MCF 10A (cell line): ENCODE results near the gene FTL. TPM values are rescaled to one million over a fixed set of nuclear protein-coding genes. Genes with fewer than 3 reads are reported as not detected.

Experiments
- BruUV-seq: library from RNA; stranded (reverse); fragments of 400-500 nt; replicated peaks from 2 replicates; lab custom pipeline; 2021; lab: Mats Ljungman, UMichigan
- CTCF ChIA-PET: fragments of 300-600 bp; sonication (Branson Sonifier 250); formaldehyde crosslinking; extraction: SDS; loops from one replicate; lab custom pipeline; 2021; ENCODE audit warnings: antibody characterized with exemption, inconsistent platforms; lab: Yijun Ruan, JAX
- POLR2A ChIA-PET: fragments of 300-600, 350-650 bp; sonication (Branson Sonifier 250); formaldehyde crosslinking; extraction: SDS; loops from one replicate; lab custom pipeline; 2020; ENCODE audit warnings: antibody characterized with exemption, inconsistent platforms; lab: Yijun Ruan, JAX
- DNase-seq: peaks from one replicate; pipeline ENCODE4 v3.0.0-alpha.2; 2018; ENCODE audit not compliant: unreplicated experiment
- H3K27ac Mint-ChIP-seq: one replicate; pipeline ENCODE4 v1.8.0; 2022; ENCODE audit warnings: mild to moderate bottlenecking, low read depth, mixed read lengths; ENCODE audit not compliant: unreplicated experiment
- H3K27me3 Mint-ChIP-seq: one replicate; pipeline ENCODE4 v1.8.0; 2022; ENCODE audit warnings: mixed read lengths; ENCODE audit not compliant: insufficient read depth, unreplicated experiment
- H3K36me3 Mint-ChIP-seq: one replicate; pipeline ENCODE4 v1.8.0; 2022; ENCODE audit warnings: mild to moderate bottlenecking, moderate library complexity, mixed read lengths; ENCODE audit not compliant: insufficient read depth, unreplicated experiment
- H3K4me1 Mint-ChIP-seq: one replicate; pipeline ENCODE4 v1.8.0; 2022; ENCODE audit warnings: mixed read lengths; ENCODE audit not compliant: insufficient read depth, unreplicated experiment
- H3K4me3 Mint-ChIP-seq: one replicate; pipeline ENCODE4 v1.8.0; 2022; ENCODE audit warnings: mild to moderate bottlenecking, moderate library complexity, mixed read lengths; ENCODE audit not compliant: unreplicated experiment
- H3K9me3 Mint-ChIP-seq: one replicate; pipeline ENCODE4 v1.8.0; 2022; ENCODE audit warnings: mixed read lengths; ENCODE audit not compliant: unreplicated experiment
- intact Hi-C: fragments of 100-400 bp; cut with micrococcal nuclease; formaldehyde crosslinking; loops from 2 replicates; pipeline ENCODE4 v1.14.1; 2022
- total RNA-seq: library from RNA; stranded (reverse); gene quantifications from 2 replicates; pipeline ENCODE4 v1.2.3, GENCODE V29; 2022
- TF ChIP-seq, protein P1 (sequence below): fragments of 200-600 bp; IDR thresholded peaks from one replicate; pipeline ENCODE4 v1.8.0; 2022; ENCODE audit warnings: antibody characterized with exemption, mild to moderate bottlenecking; ENCODE audit not compliant: unreplicated experiment

Gene FTL
- total RNA-seq, 1 experiment from 2014 or later, result 275 TPM

DNA sequence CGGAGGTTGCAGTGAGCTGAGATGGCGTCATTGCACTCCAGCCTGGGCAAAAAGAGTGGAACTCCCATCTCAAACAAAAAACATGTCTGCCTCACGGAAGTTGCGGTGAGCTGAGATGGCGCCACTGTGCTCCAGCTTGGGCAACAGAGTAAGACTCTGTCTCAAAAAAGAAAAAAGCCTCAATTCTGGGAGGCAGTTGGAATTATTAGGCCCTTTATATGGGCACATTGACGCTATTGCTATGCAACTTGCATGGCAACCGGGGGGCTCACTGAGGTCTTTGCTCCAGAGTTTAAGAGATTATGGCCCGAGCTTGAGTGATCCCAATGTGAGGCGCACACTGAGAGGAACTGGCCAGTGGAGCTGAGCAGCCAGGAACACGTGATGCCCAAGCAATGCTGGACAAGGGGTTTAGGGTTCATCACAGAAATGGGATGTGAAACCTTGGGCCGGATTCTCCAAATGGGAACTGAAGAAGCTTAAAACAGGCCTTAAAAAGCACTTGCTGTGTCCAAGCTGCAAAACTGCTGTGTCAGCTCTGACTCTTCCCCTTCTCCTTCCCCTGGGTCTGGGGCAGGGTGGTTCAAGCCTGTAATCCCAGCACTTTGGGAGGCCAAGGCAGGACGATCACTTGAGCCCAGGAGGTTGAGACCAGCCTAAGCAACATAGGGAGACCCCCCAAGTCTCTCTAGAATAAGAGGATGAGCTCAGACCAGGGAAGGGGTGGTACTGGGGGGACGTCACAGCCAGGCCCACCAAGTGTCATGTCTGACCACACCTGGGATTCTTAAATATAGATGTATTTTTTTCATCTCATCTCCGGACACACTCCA, 2.5 kb downstream of the FTL start:
- ChIA-PET CTCF (interaction anchor here (0.5 to 2.0 kb wide), 6 partner anchors 9 to 172 kb away, joined by 3 to 13 read pairs (median 4); partner anchors contain the start of genes GYS1 and RUVBL2), POLR2A (interaction anchor here (0.6 to 5.3 kb wide), 5 partner anchors 10 to 93 kb away, joined by 5 to 98 read pairs (median 47); partner anchors contain the start of genes BAX, GYS1 and RUVBL2)
- Mint-ChIP-seq H3K4me3 (peak overlapping the region; percentile 97), H3K9me3 (no peaks in the 10 kb centered on the region), H3K36me3 (peaks cover 65% of the 10 kb centered on the region), H3K27ac (peak overlapping the region; percentile 78), H3K4me1 (peaks cover 30% of the 10 kb centered on the region), H3K27me3 (no peaks in the 10 kb centered on the region)
- no TSS peak for BruUV-seq
- intact Hi-C loops, result no loop called here
- DNase-seq, result peak; percentile 24
- TF ChIP-seq, protein P1, sequence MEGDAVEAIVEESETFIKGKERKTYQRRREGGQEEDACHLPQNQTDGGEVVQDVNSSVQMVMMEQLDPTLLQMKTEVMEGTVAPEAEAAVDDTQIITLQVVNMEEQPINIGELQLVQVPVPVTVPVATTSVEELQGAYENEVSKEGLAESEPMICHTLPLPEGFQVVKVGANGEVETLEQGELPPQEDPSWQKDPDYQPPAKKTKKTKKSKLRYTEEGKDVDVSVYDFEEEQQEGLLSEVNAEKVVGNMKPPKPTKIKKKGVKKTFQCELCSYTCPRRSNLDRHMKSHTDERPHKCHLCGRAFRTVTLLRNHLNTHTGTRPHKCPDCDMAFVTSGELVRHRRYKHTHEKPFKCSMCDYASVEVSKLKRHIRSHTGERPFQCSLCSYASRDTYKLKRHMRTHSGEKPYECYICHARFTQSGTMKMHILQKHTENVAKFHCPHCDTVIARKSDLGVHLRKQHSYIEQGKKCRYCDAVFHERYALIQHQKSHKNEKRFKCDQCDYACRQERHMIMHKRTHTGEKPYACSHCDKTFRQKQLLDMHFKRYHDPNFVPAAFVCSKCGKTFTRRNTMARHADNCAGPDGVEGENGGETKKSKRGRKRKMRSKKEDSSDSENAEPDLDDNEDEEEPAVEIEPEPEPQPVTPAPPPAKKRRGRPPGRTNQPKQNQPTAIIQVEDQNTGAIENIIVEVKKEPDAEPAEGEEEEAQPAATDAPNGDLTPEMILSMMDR, result no peak

DNA sequence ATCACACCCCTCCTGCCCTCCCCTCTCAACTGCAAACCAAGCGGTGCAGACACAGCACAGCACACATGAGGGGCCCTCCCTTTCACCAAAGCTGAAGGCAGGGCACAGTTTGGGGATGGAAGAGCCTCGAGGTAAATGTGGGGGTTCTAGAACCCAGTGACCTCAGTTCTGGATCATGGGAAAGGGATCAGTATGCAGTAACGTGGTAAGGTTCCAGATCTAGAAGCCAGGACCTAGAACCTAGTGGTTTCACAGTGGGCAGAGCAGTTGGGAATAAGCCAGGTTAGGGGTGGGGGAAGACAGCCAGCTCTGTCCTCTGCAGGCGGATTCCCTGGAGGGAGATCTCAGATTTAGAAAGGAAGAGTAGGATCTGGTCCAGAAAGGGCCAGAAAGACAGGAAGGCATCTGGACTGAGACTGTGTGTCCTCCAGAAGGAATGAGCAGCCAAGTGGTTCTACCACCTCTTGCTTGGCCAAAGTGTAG, 3.1 kb downstream of the FTL start:
- TF ChIP-seq, protein P1, result no peak
- Mint-ChIP-seq H3K4me3 (no peak overlapping the region), H3K36me3 (peaks cover 72% of the 10 kb centered on the region), H3K9me3 (no peaks in the 10 kb centered on the region), H3K4me1 (peaks cover 24% of the 10 kb centered on the region), H3K27me3 (no peaks in the 10 kb centered on the region), H3K27ac (peak overlapping the region; percentile 78)
- TSS peak; percentile 37 for BruUV-seq
- ChIA-PET POLR2A (interaction anchor here (0.6 to 5.3 kb wide), 5 partner anchors 10 to 94 kb away, joined by 5 to 98 read pairs (median 47); partner anchors contain the start of genes BAX, GYS1 and RUVBL2), CTCF (interaction anchor here (1.0 kb wide), 1 partner anchor 25 kb away, joined by 6 read pairs; the partner anchor contains the start of genes GYS1 and RUVBL2)
- DNase-seq, result no peak
- intact Hi-C loops, result no loop called here

DNA sequence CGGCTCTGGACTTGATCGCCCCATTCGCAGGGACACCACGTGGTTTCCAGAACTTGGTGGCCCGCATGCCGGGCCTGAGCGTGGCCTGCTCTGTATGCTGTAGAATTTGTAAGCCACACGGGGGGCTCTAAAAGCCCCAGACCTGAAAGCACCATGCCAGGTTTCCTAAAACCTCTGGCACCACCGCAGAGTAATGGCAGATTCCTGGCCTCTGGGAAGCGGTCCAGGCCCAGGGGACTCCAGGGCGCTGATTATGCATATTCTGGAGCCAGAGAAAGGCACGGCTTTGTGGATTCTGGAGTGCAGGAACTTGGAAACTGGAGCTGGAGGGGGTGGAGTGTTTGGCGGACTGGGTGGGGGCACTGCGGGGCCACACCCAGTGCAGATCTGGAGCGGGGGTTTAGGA, 3.7 kb downstream of the FTL start:
- intact Hi-C loops, result no loop called here
- no peak overlapping the region for H3K27ac Mint-ChIP-seq
- H3K4me3 Mint-ChIP-seq, result no peak overlapping the region
- no peak for DNase-seq
- peaks cover 18% of the 10 kb centered on the region for H3K4me1 Mint-ChIP-seq
- no peaks in the 10 kb centered on the region for H3K9me3 Mint-ChIP-seq
- BruUV-seq, result no TSS peak
- no peaks in the 10 kb centered on the region for H3K27me3 Mint-ChIP-seq
- ChIA-PET CTCF (interaction anchor here (2.1 kb wide), 1 partner anchor 11 kb away, joined by 8 read pairs; no protein-coding TSS in a partner anchor), POLR2A (interaction anchor here (0.8 to 4.2 kb wide), 2 partner anchors 9 to 24 kb away, joined by 4 to 47 read pairs; partner anchors contain the start of genes GYS1 and RUVBL2)
- H3K36me3 Mint-ChIP-seq, result peaks cover 76% of the 10 kb centered on the region
- TF ChIP-seq, protein P1, result no peak
